Adipocyte (in vitro differentiated cells): ENCODE data around the gene C2CD4D.
A peak's percentile ranks its signal among the peaks of the same experiment; 100 is the strongest.

Source experiments
- DNase-seq: peaks from one replicate; pipeline ENCODE4 v3.0.0-alpha.2; 2015; ENCODE audit warnings: low read depth
- H3K27me3 ChIP-seq: replicated peaks from 2 replicates; pipeline ENCODE4 v1.7.0; 2013; ENCODE audit warnings: mild to moderate bottlenecking, low read length, moderate library complexity; ENCODE audit not compliant: control insufficient read depth, insufficient read depth
- H3K36me3 ChIP-seq: 2 replicates; pipeline ENCODE4 v1.7.0; 2013; ENCODE audit warnings: low read length, mild to moderate bottlenecking, moderate library complexity; ENCODE audit not compliant: control insufficient read depth, insufficient read depth, severe bottlenecking
- H3K4me1 ChIP-seq: 2 replicates; pipeline ENCODE4 v1.7.0; 2013; ENCODE audit warnings: mild to moderate bottlenecking, low read length, moderate library complexity; ENCODE audit not compliant: control insufficient read depth, insufficient read depth
- H3K4me3 ChIP-seq: 2 replicates; pipeline ENCODE4 v1.7.0; 2013; ENCODE audit warnings: mild to moderate bottlenecking, low read length, moderate library complexity
- H3K9ac ChIP-seq: 2 replicates; pipeline ENCODE4 v1.7.0; 2013; ENCODE audit warnings: mild to moderate bottlenecking, low read length, moderate library complexity
- H3K9me3 ChIP-seq: 2 replicates; pipeline ENCODE4 v1.7.0; 2013; ENCODE audit warnings: mild to moderate bottlenecking, low read length, moderate library complexity; ENCODE audit not compliant: control insufficient read depth

Gene C2CD4D

DNA sequence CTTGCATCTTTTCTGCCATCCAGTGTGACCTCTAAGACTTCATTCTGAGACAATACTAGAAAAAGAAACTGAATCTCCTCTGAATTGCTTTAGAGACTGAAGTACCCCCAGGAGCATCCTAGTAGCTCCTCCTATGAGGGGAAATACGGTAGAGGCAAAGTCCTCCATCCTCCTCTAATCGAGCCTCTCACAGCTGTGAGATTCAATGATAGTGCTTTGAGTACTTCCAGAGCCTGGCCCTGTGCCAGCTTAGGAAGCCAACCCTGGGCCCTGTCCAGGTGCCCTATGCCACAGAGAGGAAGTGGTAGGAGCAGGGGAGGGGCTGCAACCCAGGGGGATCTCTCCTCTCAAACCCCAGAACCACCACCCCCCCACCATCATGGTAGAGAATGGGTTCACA, 18.7 kb downstream of the C2CD4D start:
- DNase-seq = no peak
- no peaks in the 10 kb centered on the region for H3K9me3 ChIP-seq

DNA sequence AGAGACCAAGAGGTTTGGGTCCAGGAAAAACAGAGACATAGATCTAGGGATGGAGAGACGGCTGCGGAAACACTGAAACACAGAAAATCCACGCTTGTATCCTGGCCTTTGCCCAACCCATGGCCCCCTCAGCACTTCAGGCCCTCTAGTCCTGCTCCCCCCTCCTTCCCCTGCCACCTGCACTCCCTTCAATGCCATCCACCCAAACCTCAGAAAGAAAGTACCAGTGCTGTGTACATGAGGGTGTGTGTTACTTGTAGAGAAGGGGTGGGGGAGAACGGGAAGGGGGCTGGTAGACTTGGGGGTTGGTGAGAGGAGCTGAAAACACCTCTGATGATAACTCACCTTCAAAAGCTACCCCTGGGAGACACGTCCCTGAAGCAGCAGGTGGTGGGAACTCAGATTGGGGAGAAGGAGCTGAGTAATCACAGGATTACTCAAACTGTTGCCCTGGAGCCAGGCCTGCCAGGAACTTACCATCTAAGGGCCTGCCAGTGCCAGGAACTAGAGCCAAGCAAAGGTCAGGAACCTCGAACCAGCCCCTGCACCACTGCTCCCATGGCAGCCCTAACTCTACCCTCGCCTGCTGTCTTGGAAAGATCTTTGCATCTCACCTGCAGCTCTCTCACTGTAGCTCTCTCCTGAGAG, 19.5 kb downstream of the C2CD4D start:
- H3K9me3 ChIP-seq = no peaks in the 10 kb centered on the region
- peaks cover 46% of the 10 kb centered on the region for H3K27me3 ChIP-seq
- H3K4me3 ChIP-seq = no peak overlapping the region
- no peaks in the 10 kb centered on the region for H3K36me3 ChIP-seq
- peaks cover 22% of the 10 kb centered on the region for H3K4me1 ChIP-seq
- no peak overlapping the region for H3K9ac ChIP-seq
- DNase-seq = no peak

More for the DNA sequence above, 18.7 kb downstream of the C2CD4D start:
- Histone ChIP-seq H3K4me3 (no peak overlapping the region), H3K4me1 (peaks cover 30% of the 10 kb centered on the region), H3K27me3 (peaks cover 39% of the 10 kb centered on the region), H3K9ac (no peak overlapping the region), H3K36me3 (no peaks in the 10 kb centered on the region)

DNA sequence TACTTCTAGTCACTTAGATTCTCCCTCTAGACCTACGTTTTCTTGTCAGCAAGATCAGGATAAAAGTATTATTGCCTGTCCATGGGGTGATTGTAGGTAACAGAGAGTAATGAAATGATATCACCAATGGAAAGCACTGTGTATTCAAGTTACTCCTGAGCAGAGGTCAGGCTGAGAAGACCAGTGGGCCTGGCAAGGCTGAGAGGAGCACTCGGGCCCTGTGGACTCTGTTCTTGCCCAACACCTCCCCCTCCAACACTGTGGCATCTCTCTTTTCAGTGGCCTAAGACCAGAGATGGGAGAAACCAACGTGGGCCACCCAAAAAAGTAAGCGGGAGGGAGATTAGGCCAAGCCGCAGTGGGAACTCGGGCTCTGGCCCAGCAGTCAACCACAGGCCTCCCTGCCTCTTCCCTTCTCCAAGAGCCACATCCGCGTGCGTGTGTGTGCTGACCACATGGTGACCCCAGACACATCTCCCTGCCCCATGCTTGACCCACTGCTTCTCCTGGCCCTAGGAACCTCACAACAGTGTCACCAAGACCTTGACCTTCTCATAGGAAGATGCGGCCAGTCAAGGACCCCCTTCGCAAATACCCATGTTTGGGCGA, 20.3 kb downstream of the C2CD4D start:
- no peak overlapping the region for H3K4me3 ChIP-seq
- DNase-seq = no peak
- no peaks in the 10 kb centered on the region for H3K36me3 ChIP-seq
- no peak overlapping the region for H3K9ac ChIP-seq
- H3K4me1 ChIP-seq = peaks cover 20% of the 10 kb centered on the region
- H3K27me3 ChIP-seq = peaks cover 49% of the 10 kb centered on the region
- H3K9me3 ChIP-seq = no peaks in the 10 kb centered on the region

DNA sequence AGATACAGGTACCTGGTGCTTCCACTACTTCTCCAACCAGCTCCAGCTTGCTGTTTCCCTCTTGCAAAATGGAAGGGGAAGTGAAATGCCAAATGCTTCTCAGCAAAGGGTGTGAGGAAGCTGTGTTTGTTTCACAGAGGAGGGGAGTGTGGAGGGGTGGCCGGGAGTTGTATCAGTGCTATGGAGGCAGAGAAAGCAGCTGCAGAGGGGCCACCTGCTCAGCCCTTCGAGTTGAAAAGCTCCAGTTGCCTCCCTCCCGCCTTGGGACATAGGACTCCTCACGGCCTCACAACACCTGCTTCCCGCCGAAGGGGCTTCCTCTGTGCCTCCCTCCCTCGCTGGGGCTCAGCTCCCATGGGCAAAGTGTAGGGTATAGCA, 22.3 kb downstream of the C2CD4D start:
- H3K27me3 ChIP-seq = peaks cover 49% of the 10 kb centered on the region
- no peaks in the 10 kb centered on the region for H3K36me3 ChIP-seq
- no peak for DNase-seq
- peaks cover 20% of the 10 kb centered on the region for H3K4me1 ChIP-seq
- no peak overlapping the region for H3K4me3 ChIP-seq
- no peaks in the 10 kb centered on the region for H3K9me3 ChIP-seq
- no peak overlapping the region for H3K9ac ChIP-seq

DNA sequence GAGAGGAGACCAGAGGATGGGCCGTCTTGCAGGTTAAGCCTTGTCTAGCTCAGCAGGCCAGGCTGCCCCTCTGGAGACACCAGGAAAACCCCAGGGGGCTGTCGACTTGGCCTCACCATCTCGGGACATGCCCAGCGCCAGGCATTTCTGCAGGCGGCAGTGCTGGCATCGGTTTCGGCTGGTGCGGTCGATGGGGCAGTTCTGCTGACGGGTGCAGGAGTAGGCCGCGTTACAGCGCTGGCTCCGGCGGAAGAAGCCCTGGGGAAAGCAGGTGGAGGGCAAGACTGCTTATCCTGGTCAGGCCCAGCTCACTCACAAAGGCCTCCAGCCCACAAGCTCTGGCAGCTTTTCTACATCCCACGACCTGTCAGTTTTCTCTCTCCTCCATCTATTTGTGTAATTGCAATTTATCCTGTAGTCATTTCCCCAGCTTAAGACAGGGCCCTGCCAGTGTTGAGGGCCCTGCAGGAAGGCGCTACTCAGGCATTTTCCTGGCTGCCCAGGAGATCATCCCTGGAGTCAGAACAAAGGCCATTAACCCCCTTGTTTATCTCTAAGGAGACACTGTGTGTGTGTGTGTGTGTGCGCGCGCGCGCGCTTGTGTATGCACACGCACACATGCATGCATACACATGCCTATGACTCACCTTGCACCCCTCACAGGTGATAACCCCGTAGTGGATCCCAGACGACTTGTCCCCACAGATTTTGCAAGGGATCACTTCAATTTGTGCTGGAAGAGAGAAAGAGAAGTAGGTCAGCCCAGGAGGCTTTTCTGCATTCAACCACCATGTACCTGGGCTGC, 22.9 kb downstream of the C2CD4D start:
- no peaks in the 10 kb centered on the region for H3K36me3 ChIP-seq
- H3K4me3 ChIP-seq = no peak overlapping the region
- no peak overlapping the region for H3K9ac ChIP-seq
- peaks cover 20% of the 10 kb centered on the region for H3K4me1 ChIP-seq
- H3K27me3 ChIP-seq = peaks cover 49% of the 10 kb centered on the region
- DNase-seq = no peak
- H3K9me3 ChIP-seq = no peaks in the 10 kb centered on the region

DNA sequence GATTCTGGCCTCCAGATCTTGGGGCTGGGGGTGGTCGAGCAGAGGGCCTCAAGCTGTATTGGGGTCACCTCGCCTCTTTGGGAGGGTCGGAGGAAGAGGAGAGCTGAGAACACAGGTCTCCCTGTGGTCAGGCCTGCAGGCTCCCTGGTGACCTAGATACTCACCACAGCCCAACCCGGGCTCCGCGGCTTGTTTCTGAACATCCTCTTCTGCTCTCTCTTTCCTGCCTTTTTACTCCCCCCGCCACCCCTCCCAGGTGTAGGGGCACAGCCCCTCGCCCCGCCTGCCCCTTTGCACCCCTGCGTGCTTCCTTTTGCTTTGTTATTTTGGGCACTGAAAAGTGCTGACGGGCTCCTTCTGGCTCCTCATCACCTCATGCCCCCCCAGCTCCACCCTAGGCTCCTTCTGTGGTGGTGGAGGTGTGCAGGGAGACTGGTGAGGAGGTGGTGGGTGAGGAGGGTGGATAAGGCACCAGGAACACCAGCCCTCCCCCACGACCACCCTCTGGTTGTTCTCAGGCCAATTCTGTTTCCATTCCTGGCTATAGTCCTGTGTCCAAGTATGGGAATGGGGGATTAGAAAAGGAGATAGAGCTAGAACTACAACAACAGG, 23.8 kb downstream of the C2CD4D start:
- no peak overlapping the region for H3K4me3 ChIP-seq
- no peaks in the 10 kb centered on the region for H3K9me3 ChIP-seq
- no peaks in the 10 kb centered on the region for H3K36me3 ChIP-seq
- H3K27me3 ChIP-seq = peaks cover 49% of the 10 kb centered on the region
- H3K4me1 ChIP-seq = peaks cover 21% of the 10 kb centered on the region
- H3K9ac ChIP-seq = no peak overlapping the region
- no peak for DNase-seq

DNA sequence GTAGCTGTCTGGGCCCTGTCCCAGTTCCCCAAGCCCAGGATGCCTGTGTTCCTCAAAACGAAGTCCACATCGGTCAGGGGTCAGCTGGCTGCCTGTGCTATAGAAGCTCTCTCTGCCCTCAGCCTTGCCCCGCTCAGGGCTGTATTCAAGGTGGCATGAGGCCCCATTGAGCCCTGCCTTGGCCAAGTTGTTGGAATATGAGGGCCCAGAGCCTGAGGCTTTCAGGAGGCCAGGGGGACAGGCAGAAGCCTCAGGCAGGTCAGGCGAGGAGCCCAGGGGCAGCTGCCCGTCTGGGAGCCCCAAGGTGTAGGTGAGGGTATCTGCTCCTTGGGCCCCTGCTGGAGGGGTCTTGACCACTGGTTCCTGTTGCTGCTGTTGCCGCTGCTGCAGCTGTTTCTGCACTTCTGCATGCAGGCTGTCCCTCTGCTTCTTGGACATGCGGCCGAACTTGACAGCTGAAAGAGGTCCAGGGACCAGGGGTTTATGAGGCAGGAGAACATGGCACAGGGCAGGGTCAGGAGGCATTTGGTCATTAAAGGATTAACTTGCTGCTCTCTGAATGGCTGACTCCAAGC, 24.6 kb downstream of the C2CD4D start:
- Histone ChIP-seq H3K36me3 (no peaks in the 10 kb centered on the region), H3K9ac (no peak overlapping the region), H3K4me3 (no peak overlapping the region), H3K4me1 (peaks cover 20% of the 10 kb centered on the region), H3K9me3 (no peaks in the 10 kb centered on the region), H3K27me3 (peaks cover 49% of the 10 kb centered on the region)
- no peak for DNase-seq

DNA sequence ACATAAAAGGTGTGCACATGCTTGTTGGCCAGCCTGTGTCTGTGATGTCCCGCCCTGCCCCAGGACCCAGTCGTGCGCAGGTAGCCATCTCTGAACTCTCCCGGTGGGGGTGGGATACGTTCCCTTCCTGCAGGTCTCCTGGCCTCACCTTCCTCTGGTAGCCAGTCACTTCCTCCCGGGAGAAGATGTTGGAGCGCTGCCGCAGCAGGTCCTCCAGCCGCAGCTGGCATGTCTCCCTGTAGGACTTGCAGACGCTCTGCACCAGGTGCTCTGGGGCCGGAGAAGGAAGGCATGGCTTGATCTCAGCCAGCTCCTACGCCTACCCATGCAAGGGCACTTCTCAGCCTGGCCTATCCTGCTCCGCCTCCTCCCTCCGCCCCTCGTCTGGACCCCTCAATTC, 25.2 kb downstream of the C2CD4D start:
- H3K4me3 ChIP-seq = no peak overlapping the region
- DNase-seq = no peak
- peaks cover 20% of the 10 kb centered on the region for H3K4me1 ChIP-seq
- no peak overlapping the region for H3K9ac ChIP-seq
- no peaks in the 10 kb centered on the region for H3K9me3 ChIP-seq
- H3K27me3 ChIP-seq = peaks cover 49% of the 10 kb centered on the region
- H3K36me3 ChIP-seq = no peaks in the 10 kb centered on the region

DNA sequence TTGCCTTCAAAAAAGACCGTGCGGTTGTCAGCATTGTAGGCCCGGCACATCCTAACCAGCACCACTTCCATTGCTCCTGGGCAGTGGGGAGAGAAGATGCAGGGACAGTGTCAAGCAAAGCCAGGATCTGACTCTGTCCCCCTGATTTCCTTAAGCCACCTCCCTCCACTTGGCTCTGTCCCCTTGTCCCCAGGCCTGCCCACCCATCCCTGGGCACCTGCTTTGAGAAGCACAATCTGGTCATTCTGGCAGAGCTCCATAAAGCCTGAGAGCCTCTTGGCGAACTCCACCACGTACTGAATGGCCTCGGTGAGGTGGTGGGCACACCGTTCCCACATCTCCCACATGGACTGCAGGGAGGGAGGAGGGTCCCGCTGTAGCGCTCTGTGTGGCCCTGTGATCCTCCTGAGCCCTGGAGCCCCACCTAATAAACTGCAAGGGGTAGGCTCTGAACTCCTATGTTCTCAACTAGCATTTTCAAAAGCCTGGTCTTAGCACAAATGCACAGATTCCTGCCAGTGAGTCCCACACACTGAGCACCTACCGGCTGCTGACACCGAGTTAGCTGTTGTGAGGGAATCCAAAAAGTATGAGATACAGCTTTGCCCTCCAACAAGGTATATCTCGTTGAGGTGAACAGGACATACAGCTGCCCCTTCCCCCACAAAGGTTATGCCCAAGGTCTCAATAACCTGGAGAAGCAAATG, 26.2 kb downstream of the C2CD4D start:
- Histone ChIP-seq H3K9ac (no peak overlapping the region), H3K36me3 (no peaks in the 10 kb centered on the region), H3K4me3 (no peak overlapping the region), H3K4me1 (peaks cover 23% of the 10 kb centered on the region), H3K9me3 (no peaks in the 10 kb centered on the region), H3K27me3 (peaks cover 48% of the 10 kb centered on the region)
- no peak for DNase-seq

DNA sequence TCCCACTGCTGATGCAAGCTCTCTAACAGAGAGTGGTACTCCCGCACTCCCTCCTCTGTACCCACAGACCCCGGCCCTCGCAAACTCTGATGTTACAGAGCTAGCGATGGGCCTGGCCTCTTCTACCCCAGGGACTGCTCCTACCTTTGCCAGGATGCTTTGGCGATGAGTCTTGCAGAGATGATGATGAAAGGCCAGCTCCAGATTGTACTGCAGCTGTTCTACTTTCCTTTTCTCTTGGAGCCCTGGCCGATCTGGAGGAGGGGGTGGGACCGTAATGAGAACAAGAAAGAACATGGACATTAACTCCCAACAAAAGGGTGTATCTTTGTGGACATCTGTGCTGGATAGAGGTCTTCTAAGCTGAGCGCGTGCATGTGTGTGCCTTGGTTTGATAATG, 28.4 kb downstream of the C2CD4D start:
- H3K9ac ChIP-seq = no peak overlapping the region
- H3K36me3 ChIP-seq = no peaks in the 10 kb centered on the region
- peak overlapping the region; percentile 10 for H3K4me3 ChIP-seq
- H3K4me1 ChIP-seq = peaks cover 23% of the 10 kb centered on the region
- H3K9me3 ChIP-seq = no peaks in the 10 kb centered on the region
- no peak for DNase-seq
- peaks cover 54% of the 10 kb centered on the region for H3K27me3 ChIP-seq
